Neural progenitor cell (in vitro differentiated cells): ENCODE results near the gene SNCAIP. TPM values are rescaled to one million over a fixed set of nuclear protein-coding genes. Genes with fewer than 3 reads are reported as not detected.

ENCODE experiments used
- DNase-seq: peaks from one replicate; pipeline ENCODE4 v3.0.0-alpha.2; 2016; ENCODE audit warnings: low spot score
- H2AFZ ChIP-seq: fragments of 200-600 bp; sonication (generic); replicated peaks from 2 replicates; pipeline ENCODE4 v1.6.1; 2016; ENCODE audit warnings: antibody characterized with exemption
- H3F3A ChIP-seq: fragments of 200-600 bp; sonication (generic); 2 replicates; pipeline ENCODE4 v1.6.1; 2016; ENCODE audit warnings: antibody characterized with exemption, low read depth
- H3K27ac ChIP-seq: fragments of 200-600 bp; sonication (generic); 2 replicates; pipeline ENCODE4 v1.5.1; 2016; ENCODE audit warnings: mild to moderate bottlenecking
- H3K27me3 ChIP-seq: fragments of 200-600 bp; sonication (generic); 2 replicates; pipeline ENCODE4 v1.6.1; 2016; ENCODE audit warnings: mild to moderate bottlenecking, moderate library complexity
- H3K36me3 ChIP-seq: fragments of 200-600 bp; sonication (generic); 2 replicates; pipeline ENCODE4 v1.5.1; 2016
- H3K4me1 ChIP-seq: fragments of 200-600 bp; sonication (generic); 2 replicates; pipeline ENCODE4 v1.6.1; 2016; ENCODE audit warnings: mixed run types
- H3K4me2 ChIP-seq: fragments of 200-600 bp; sonication (generic); 2 replicates; pipeline ENCODE4 v1.6.1; 2016
- H3K4me3 ChIP-seq: fragments of 200-600 bp; sonication (generic); 2 replicates; pipeline ENCODE4 v1.5.1; 2016
- H3K79me2 ChIP-seq: fragments of 200-600 bp; sonication (generic); 2 replicates; pipeline ENCODE4 v1.6.1; 2016; ENCODE audit warnings: low read depth
- H3K9ac ChIP-seq: fragments of 200-600 bp; sonication (generic); 2 replicates; pipeline ENCODE4 v1.6.1; 2016
- H3K9me3 ChIP-seq: fragments of 200-600 bp; sonication (generic); 2 replicates; pipeline ENCODE4 v1.5.1; 2016; ENCODE audit warnings: low read depth
- H4K20me1 ChIP-seq: fragments of 200-600 bp; sonication (generic); 2 replicates; pipeline ENCODE4 v1.6.1; 2016; ENCODE audit warnings: low read depth
- H3K27ac Mint-ChIP-seq: 3 replicates; pipeline ENCODE4 v1.8.0; 2021; ENCODE audit warnings: mixed read lengths
- H3K27me3 Mint-ChIP-seq: 2 replicates; pipeline ENCODE4 v1.8.0; 2022; ENCODE audit warnings: low read depth, mild to moderate bottlenecking, inconsistent platforms, moderate library complexity, mixed read lengths; ENCODE audit not compliant: insufficient read depth
- H3K36me3 Mint-ChIP-seq: 3 replicates; pipeline ENCODE4 v1.8.0; 2021; ENCODE audit warnings: mixed read lengths
- H3K4me1 Mint-ChIP-seq: 3 replicates; pipeline ENCODE4 v1.8.0; 2021; ENCODE audit warnings: mixed read lengths
- H3K4me3 Mint-ChIP-seq: 3 replicates; pipeline ENCODE4 v1.8.0; 2021; ENCODE audit warnings: mild to moderate bottlenecking, moderate library complexity, mixed read lengths
- H3K9me3 Mint-ChIP-seq: 3 replicates; pipeline ENCODE4 v1.8.0; 2020; ENCODE audit warnings: mixed read lengths
- CTCF ChIP-seq: fragments of 200-600 bp; sonication (generic); IDR thresholded peaks from 2 replicates; pipeline ENCODE4 v1.5.1; 2017; ENCODE audit warnings: antibody characterized with exemption, mild to moderate bottlenecking
- EZH2 ChIP-seq: fragments of 200-600 bp; sonication (generic); IDR thresholded peaks from 2 replicates; pipeline ENCODE4 v1.6.1; 2017; ENCODE audit warnings: antibody characterized with exemption, mild to moderate bottlenecking, moderate library complexity
- EZH2phosphoT487 ChIP-seq: fragments of 200-600 bp; sonication (generic); IDR thresholded peaks from 2 replicates; pipeline ENCODE4 v1.6.1; 2017; ENCODE audit warnings: antibody characterized with exemption
- total RNA-seq: library from RNA; depleted of rRNA; stranded (reverse); fragments of >200 nt; gene quantifications from 2 replicates; pipeline ENCODE4 v1.2.3, GENCODE V29; 2015; ENCODE audit warnings: low replicate concordance

Gene SNCAIP
- total RNA-seq, 1 donor from 2014 or later: 4.8 TPM

DNA sequence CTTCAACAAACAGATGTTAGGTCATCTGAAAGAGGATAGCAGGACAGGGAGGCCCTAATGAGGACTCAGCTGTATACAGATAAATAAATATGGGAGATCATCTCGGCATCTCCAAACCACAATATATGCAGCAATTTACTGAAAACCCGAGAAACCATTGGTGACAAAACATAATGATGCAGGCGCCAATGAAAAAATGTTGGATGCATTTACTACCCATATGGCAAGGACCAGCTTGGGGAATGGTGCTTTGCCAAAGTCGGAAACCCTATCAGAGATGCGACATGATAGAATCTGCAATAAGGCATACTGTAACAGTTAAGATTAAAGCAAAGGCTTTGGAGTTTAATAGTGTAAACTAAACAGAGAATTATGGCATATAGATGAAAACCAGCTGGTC is 92.0 kb downstream of the SNCAIP start:
- no peak for DNase-seq
- Histone ChIP-seq H3K4me2 (no peak overlapping the region), H4K20me1 (no peaks in the 10 kb centered on the region), H3F3A (no peaks in the 10 kb centered on the region), H3K27me3 (no peaks in the 10 kb centered on the region), H3K9me3 (no peaks in the 10 kb centered on the region), H2AFZ (no peak overlapping the region), H3K9ac (no peak overlapping the region), H3K36me3 (no peaks in the 10 kb centered on the region), H3K27ac (no peak overlapping the region), H3K4me1 (no peaks in the 10 kb centered on the region), H3K79me2 (no peaks in the 10 kb centered on the region), H3K4me3 (no peak overlapping the region)
- H3K9me3 Mint-ChIP-seq: no peaks in the 10 kb centered on the region
- H3K27me3 Mint-ChIP-seq: no peaks in the 10 kb centered on the region
- H3K27ac Mint-ChIP-seq: no peak overlapping the region
- H3K4me3 Mint-ChIP-seq: no peak overlapping the region
- H3K4me1 Mint-ChIP-seq: peaks cover 14% of the 10 kb centered on the region
- TF ChIP-seq CTCF (no peak), EZH2 (no peak), EZH2phosphoT487 (no peak)
- no peaks in the 10 kb centered on the region for H3K36me3 Mint-ChIP-seq

DNA sequence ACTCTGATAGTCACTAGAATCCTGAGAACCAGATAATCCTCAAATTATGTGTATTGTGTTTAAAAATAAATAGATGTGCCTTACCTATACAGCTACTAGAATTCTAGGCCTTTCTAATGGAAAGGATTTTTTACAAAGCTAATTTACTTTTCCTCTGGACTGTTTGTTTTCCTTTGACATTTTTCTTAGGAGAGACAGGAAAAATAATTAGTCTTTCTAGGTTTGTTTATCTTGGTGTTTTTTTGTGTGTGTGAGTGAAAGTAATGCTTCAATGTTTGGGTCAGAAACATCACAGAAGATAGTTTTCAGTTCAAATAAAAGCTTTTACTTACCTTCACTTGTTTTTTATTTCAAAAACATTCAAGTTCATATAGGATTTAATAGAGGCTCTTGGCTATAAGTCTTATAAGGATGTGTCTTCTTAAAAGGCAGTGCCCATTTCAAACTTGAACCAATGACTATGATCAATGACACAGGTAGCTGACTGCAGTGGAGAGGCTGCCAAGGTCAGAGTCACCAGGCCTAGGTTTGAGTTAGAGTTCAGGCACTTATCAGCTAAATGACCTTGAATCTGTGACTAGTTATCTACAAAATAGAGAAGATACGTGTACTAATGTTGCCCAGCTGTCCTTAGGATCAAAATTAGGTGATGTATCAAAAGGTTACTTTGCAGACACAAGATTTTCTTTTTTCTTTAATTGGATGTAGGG is 92.8 kb downstream of the SNCAIP start:
- no peak overlapping the region for H3K9ac ChIP-seq
- no peaks in the 10 kb centered on the region for H3K9me3 ChIP-seq
- H2AFZ ChIP-seq: no peak overlapping the region
- H4K20me1 ChIP-seq: no peaks in the 10 kb centered on the region
- no peak overlapping the region for H3K4me3 ChIP-seq
- no peaks in the 10 kb centered on the region for H3K79me2 ChIP-seq
- Mint-ChIP-seq H3K27ac (no peak overlapping the region), H3K9me3 (no peaks in the 10 kb centered on the region), H3K4me3 (no peak overlapping the region), H3K27me3 (no peaks in the 10 kb centered on the region), H3K4me1 (peaks cover 15% of the 10 kb centered on the region), H3K36me3 (no peaks in the 10 kb centered on the region)
- no peaks in the 10 kb centered on the region for H3K4me1 ChIP-seq
- DNase-seq: no peak
- no peak overlapping the region for H3K27ac ChIP-seq
- no peaks in the 10 kb centered on the region for H3K27me3 ChIP-seq
- H3K4me2 ChIP-seq: no peak overlapping the region
- H3K36me3 ChIP-seq: no peaks in the 10 kb centered on the region
- H3F3A ChIP-seq: no peaks in the 10 kb centered on the region
- TF ChIP-seq EZH2phosphoT487: no peak
- no peak for TF ChIP-seq CTCF
- no peak for TF ChIP-seq EZH2

DNA sequence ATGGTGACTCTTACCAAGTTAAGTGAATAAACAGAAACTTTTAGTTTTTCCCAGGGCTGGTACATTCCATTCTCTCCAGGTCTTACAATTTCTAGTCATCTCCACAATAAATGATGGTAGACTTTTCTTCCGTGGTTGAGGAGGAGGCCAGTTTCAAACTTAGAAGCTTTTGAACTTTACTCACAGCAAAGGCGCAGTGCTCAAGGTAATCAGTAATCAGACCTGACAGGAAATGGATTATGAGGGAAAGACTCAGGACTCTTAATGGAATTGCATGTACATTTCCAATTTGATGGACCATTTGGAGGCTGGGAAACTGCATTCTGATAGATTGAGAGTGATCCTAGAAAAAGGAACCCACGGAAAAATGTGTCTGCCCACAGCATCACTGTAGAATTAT is 93.7 kb downstream of the SNCAIP start:
- no peak overlapping the region for H3K9ac ChIP-seq
- H2AFZ ChIP-seq: no peak overlapping the region
- no peak overlapping the region for H3K27ac ChIP-seq
- no peaks in the 10 kb centered on the region for H3K9me3 Mint-ChIP-seq
- no peak for TF ChIP-seq EZH2phosphoT487
- no peak for TF ChIP-seq CTCF
- TF ChIP-seq EZH2: no peak
- no peaks in the 10 kb centered on the region for H3K4me1 ChIP-seq
- no peak overlapping the region for H3K4me2 ChIP-seq
- no peak for DNase-seq
- H4K20me1 ChIP-seq: no peaks in the 10 kb centered on the region
- no peak overlapping the region for H3K4me3 ChIP-seq
- H3K4me1 Mint-ChIP-seq: peaks cover 15% of the 10 kb centered on the region
- no peaks in the 10 kb centered on the region for H3K9me3 ChIP-seq
- H3K27me3 Mint-ChIP-seq: no peaks in the 10 kb centered on the region
- H3K27me3 ChIP-seq: no peaks in the 10 kb centered on the region
- no peaks in the 10 kb centered on the region for H3K36me3 ChIP-seq
- H3K36me3 Mint-ChIP-seq: no peaks in the 10 kb centered on the region
- H3F3A ChIP-seq: no peaks in the 10 kb centered on the region
- H3K4me3 Mint-ChIP-seq: no peak overlapping the region
- H3K79me2 ChIP-seq: no peaks in the 10 kb centered on the region
- H3K27ac Mint-ChIP-seq: no peak overlapping the region
